Peyer's patch (tissue), 4 donors: ENCODE results near the gene CA10. TPM values are rescaled to one million over a fixed set of nuclear protein-coding genes. Genes with fewer than 3 reads are reported as not detected.

Experiments used
- DNase-seq, 3 donors: peaks; one replicate each; pipeline ENCODE4 v3.0.0-alpha.2; 2017 to 2019
- H3K27ac ChIP-seq, 4 donors: fragments of 200-600 bp; sonication (generic); one replicate each; pipeline ENCODE4 v1.5.1; 2016 to 2019
- H3K27me3 ChIP-seq, 2 donors: fragments of 200-600 bp; sonication (generic); one replicate each; pipeline ENCODE4 v1.5.1; 2019
- H3K36me3 ChIP-seq, 3 donors: fragments of 200-600 bp; sonication (generic); one replicate each; pipeline ENCODE4 v1.5.1; 2016 to 2019
- H3K4me1 ChIP-seq, 4 donors: fragments of 200-600 bp; sonication (generic); one replicate each; pipeline ENCODE4 v1.5.1; 2016 to 2019
- H3K4me3 ChIP-seq, 4 donors: fragments of 200-600 bp; sonication (generic); 1 replicate in 3 of 4; 2 replicates in 1 of 4; pipeline ENCODE4 v1.5.1; 2016 to 2019; ENCODE audit warnings: mild to moderate bottlenecking in 1 of 4
- H3K9me3 ChIP-seq, 4 donors: fragments of 200-600 bp; sonication (generic); one replicate each; pipeline ENCODE4 v1.5.1; 2016 to 2019; ENCODE audit warnings: mild to moderate bottlenecking in 1 of 4
- POLR2A ChIP-seq, 2 donors: fragments of 450-650 bp; IDR thresholded peaks; one replicate each; pipeline ENCODE4 v1.5.1; 2017; ENCODE audit warnings: antibody characterized with exemption in 2 of 2, mild to moderate bottlenecking in 2 of 2, moderate library complexity in 2 of 2
- total RNA-seq, 4 donors: library from RNA; depleted of rRNA; stranded (reverse); fragments of >200 nt; gene quantifications; one replicate each; pipeline ENCODE4 v1.1.0, GENCODE V29; 2016
- TF ChIP-seq, protein P1 (sequence below), 6 experiments: fragments of 450-650 bp in 4 of 6; fragments of 200-600 bp in 2 of 6; sonication (generic) in 1 of 6; IDR thresholded peaks; one replicate each; pipeline ENCODE4 v1.5.1; 2017 to 2019; ENCODE audit warnings: antibody characterized with exemption in 6 of 6, mild to moderate bottlenecking in 3 of 6, moderate library complexity in 1 of 6

CA10 gene
- total RNA-seq, result 1 to 10 TPM in 2 of 4 donors, not detected in 2; 1.4 to 1.7 TPM

- Histone ChIP-seq H3K27me3 (no peaks in the 10 kb centered on the region), H3K27ac (no peak within 1 kb of the TSS), H3K4me1 (no peaks in the 10 kb centered on the region), H3K36me3 (no peaks in the 10 kb centered on the region), H3K9me3 (no peaks in the 10 kb centered on the region), H3K4me3 (peak within 1 kb of the TSS in 2 of 4 donors; percentile 11 to 19)
- TF ChIP-seq, protein P1, sequence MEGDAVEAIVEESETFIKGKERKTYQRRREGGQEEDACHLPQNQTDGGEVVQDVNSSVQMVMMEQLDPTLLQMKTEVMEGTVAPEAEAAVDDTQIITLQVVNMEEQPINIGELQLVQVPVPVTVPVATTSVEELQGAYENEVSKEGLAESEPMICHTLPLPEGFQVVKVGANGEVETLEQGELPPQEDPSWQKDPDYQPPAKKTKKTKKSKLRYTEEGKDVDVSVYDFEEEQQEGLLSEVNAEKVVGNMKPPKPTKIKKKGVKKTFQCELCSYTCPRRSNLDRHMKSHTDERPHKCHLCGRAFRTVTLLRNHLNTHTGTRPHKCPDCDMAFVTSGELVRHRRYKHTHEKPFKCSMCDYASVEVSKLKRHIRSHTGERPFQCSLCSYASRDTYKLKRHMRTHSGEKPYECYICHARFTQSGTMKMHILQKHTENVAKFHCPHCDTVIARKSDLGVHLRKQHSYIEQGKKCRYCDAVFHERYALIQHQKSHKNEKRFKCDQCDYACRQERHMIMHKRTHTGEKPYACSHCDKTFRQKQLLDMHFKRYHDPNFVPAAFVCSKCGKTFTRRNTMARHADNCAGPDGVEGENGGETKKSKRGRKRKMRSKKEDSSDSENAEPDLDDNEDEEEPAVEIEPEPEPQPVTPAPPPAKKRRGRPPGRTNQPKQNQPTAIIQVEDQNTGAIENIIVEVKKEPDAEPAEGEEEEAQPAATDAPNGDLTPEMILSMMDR (IDR thresholded peaks at IDR 0.05), result no peak
- TF ChIP-seq POLR2A (IDR thresholded peaks at IDR 0.05), result no peak
- DNase-seq, result no peak
Measured at GRCh38 chr17:52158450-52159042, at the start of gene CA10. Gene CA10 (minus strand): TSS chr17:52158714.

- no peak for TF ChIP-seq POLR2A (IDR thresholded peaks at IDR 0.05)
- TF ChIP-seq, protein P1 (IDR thresholded peaks at IDR 0.05), result no peak
- no peak for DNase-seq
- Histone ChIP-seq H3K36me3 (no peaks in the 10 kb centered on the region), H3K27ac (no peak overlapping the region), H3K4me1 (no peaks in the 10 kb centered on the region), H3K4me3 (no peak overlapping the region), H3K9me3 (no peaks in the 10 kb centered on the region), H3K27me3 (no peaks in the 10 kb centered on the region)
Measured at GRCh38 chr17:52207796-52208195, 49.3 kb upstream of the CA10 start.

- H3K27ac ChIP-seq, result no peak overlapping the region
Measured at GRCh38 chr17:52202520-52203080, 44.1 kb upstream of the CA10 start.

GRCh38 chr17:52201767-52202519 lies 43.4 kb upstream of the CA10 start:
- Histone ChIP-seq H3K27ac (no peak overlapping the region), H3K4me3 (no peak overlapping the region), H3K9me3 (no peaks in the 10 kb centered on the region), H3K4me1 (no peaks in the 10 kb centered on the region), H3K36me3 (no peaks in the 10 kb centered on the region), H3K27me3 (no peaks in the 10 kb centered on the region)
- no peak for DNase-seq
- no peak for TF ChIP-seq POLR2A (IDR thresholded peaks at IDR 0.05)
- TF ChIP-seq, protein P1 (IDR thresholded peaks at IDR 0.05), result no peak

More at GRCh38 chr17:52202520-52203080, 44.1 kb upstream of the CA10 start:
- H3K4me3 ChIP-seq, result no peak overlapping the region
- H3K36me3 ChIP-seq, result no peaks in the 10 kb centered on the region
- no peak for DNase-seq
- TF ChIP-seq POLR2A (IDR thresholded peaks at IDR 0.05), result no peak
- TF ChIP-seq, protein P1 (IDR thresholded peaks at IDR 0.05), result no peak
- no peaks in the 10 kb centered on the region for H3K27me3 ChIP-seq
- no peaks in the 10 kb centered on the region for H3K4me1 ChIP-seq
- no peaks in the 10 kb centered on the region for H3K9me3 ChIP-seq

DNA sequence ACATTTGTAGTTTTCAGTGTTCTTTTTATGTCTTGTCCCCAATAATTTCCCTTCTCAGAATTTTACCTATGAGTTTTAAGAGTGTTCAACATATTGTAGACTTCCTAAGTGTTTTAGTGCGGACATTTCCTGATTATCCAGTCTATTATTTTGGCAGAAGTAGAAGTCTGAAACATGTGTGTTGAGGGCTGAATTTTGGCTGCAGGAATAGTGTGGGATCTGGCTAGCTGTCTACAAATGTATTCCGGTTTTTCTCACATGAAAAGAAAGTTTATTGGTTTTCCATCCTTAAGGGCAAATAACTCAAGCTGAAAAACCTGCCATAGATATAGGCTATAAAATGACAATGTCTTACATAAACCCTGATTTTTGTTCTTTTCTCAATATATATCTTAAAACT lies 33.0 kb upstream of the CA10 start:
- TF ChIP-seq, protein P1 (IDR thresholded peaks at IDR 0.05), result no peak
- no peak for TF ChIP-seq POLR2A (IDR thresholded peaks at IDR 0.05)
- no peaks in the 10 kb centered on the region for H3K27me3 ChIP-seq
- no peak for DNase-seq

More for the DNA sequence above, 33.0 kb upstream of the CA10 start:
- no peaks in the 10 kb centered on the region for H3K9me3 ChIP-seq
- no peak overlapping the region for H3K4me3 ChIP-seq
- H3K36me3 ChIP-seq, result no peaks in the 10 kb centered on the region
- no peak overlapping the region for H3K27ac ChIP-seq
- H3K4me1 ChIP-seq, result no peaks in the 10 kb centered on the region
